C4-2B (cell line): Measurements from ENCODE around the gene CNTNAP5.

Experiments
- CTCF ChIP-seq: fragments of 450-650 bp; conservative IDR thresholded peaks from 2 replicates; pipeline ENCODE4 v1.5.1; 2017; ENCODE audit warnings: mild to moderate bottlenecking
- ZFX ChIP-seq: fragments of 450-650 bp; IDR thresholded peaks from 2 replicates; pipeline ENCODE4 v1.6.1; 2017

- TF ChIP-seq CTCF (no peak), ZFX (no peak)
Measured at GRCh38 chr2:124328397-124328796, 303.3 kb downstream of the CNTNAP5 start.
